HT-29 (cell line): Measurements from ENCODE around the gene AKAP13. TPM values are rescaled to one million over a fixed set of nuclear protein-coding genes. Genes with fewer than 3 reads are reported as not detected.
"Not testable (repeated sequence)": the region's sequence is repeated elsewhere in the genome, so short reads cannot be mapped to it uniquely, and the experiment has no call there.

ENCODE experiments used
- DNase-seq: peaks from one replicate; pipeline ENCODE4 v3.0.0-alpha.2; 2015; ENCODE audit warnings: low spot score
- total RNA-seq: library from RNA; depleted of rRNA; stranded (reverse); fragments of >200 nt; shearing (Covaris generic); gene quantifications from 2 replicates; pipeline ENCODE4 v1.2.3, GENCODE V29; 2014

AKAP13 gene
- total RNA-seq, 1 experiment from 2014 or later: 108 TPM

DNA sequence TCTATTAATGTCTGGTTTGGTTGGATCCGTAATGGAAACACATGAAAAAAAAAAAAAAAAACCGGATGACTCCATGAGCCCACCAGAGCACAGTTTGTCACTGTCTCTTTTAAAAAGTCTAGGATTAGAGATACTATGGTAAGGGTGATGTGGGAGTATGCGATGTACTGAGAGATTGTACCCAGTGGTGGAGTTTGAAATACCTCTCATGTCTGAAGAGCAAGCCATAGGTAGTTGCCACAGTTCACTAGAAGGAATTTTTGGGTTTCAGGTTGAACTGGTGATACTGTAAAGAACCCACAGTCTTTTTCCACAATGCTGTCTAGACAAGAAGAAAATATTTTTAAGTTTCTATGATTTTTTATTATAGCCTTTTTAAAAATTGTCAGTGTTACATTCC, 281.5 kb downstream of the AKAP13 start:
- no peak for DNase-seq

GRCh38 chr15:85665677-85666076, 285.3 kb downstream of the AKAP13 start:
- DNase-seq: not testable (repeated sequence)

GRCh38 chr15:85667491-85668424, 287.4 kb downstream of the AKAP13 start:
- peak; percentile 72 for DNase-seq

DNA sequence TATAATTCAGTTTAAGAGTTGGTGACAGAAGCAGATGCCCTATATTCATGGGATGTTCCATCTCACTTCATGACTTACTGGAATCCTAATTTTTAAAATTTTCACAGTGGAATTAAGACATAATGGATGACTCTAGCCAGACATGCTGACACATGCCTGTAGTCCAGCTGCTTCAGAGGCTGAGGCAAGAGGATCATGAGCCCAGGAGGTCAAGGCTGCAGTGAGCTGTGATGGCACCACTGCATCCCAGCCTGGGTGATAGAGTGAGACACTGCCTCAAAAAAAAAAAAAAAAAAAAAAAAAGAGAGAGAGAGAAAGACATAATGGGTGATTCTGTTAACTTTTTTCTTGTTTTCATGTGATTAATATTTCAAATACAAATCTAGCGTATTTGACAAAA, 290.8 kb downstream of the AKAP13 start:
- no peak for DNase-seq

GRCh38 chr15:85672332-85673084, 292.1 kb downstream of the AKAP13 start:
- DNase-seq: no peak

DNA sequence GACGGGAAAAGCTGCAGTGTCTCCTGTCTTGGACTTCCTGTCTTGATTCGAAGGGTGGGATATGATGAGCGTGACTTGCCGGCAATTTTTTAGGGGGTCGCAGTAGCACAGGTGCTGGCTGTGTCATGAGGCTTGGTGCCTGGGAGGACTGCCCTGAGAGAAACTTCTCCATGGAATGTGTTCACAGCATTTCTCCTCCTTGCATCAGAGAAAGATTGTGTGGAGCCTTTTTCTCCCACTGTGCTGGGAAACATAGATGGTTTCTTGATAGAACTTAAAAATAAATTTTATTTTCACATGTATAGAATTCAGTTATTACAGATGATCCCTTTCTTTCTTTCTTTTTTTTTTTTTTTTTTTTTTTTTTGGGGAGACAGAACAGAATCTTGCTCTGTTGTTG, 292.9 kb downstream of the AKAP13 start:
- DNase-seq: no peak

GRCh38 chr15:85676342-85677098, 296.1 kb downstream of the AKAP13 start:
- DNase-seq: peak; percentile 47

GRCh38 chr15:85679231-85679630, 298.8 kb downstream of the AKAP13 start:
- DNase-seq: no peak

- no peak for DNase-seq
Observed at GRCh38 chr15:85681386-85681785, 301.0 kb downstream of the AKAP13 start.

- DNase-seq: no peak
Observed at GRCh38 chr15:85684174-85684710, 303.8 kb downstream of the AKAP13 start.

GRCh38 chr15:85685356-85685755, 305.0 kb downstream of the AKAP13 start:
- DNase-seq: no peak

- DNase-seq: no peak
Observed at GRCh38 chr15:85687329-85687728, 306.9 kb downstream of the AKAP13 start.

DNA sequence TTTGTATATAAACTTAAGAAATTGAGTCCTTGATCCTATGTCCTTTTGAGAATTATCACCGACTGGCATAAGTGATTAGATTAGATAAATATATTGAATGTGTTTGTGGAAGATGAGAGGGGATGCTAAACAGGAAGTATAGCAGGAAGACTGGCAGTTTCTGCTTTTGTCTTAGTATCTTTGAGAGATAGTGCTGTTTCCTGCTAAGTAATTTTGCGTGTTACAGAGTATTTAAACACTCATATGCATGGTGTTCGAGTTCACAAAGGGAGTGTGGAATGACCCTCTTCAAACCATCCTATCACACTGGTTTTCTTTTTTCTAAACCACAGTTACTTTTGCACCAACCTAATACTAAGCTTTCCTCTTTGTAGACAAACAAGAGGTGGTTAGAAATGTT, 308.3 kb downstream of the AKAP13 start:
- DNase-seq: no peak

DNA sequence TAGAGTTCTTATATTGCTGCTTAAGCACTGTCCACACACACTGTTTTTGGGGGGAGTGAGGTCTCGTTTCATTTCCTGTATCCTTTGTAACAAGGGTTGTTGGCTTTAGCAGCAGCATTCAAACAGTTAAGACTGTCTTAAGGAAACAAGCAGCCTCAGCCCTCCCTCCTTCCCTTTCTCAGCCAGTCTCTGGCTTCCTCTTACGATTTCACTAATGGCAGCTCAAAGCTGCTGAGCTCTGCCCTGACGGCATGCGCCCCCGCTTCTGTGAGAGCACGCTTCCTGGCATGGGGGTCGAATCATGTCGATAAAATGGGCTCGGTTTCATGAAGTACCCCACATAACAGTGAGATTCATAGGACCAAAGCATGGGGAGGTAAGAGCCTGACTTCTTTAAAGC, 309.3 kb downstream of the AKAP13 start:
- no peak for DNase-seq

DNA sequence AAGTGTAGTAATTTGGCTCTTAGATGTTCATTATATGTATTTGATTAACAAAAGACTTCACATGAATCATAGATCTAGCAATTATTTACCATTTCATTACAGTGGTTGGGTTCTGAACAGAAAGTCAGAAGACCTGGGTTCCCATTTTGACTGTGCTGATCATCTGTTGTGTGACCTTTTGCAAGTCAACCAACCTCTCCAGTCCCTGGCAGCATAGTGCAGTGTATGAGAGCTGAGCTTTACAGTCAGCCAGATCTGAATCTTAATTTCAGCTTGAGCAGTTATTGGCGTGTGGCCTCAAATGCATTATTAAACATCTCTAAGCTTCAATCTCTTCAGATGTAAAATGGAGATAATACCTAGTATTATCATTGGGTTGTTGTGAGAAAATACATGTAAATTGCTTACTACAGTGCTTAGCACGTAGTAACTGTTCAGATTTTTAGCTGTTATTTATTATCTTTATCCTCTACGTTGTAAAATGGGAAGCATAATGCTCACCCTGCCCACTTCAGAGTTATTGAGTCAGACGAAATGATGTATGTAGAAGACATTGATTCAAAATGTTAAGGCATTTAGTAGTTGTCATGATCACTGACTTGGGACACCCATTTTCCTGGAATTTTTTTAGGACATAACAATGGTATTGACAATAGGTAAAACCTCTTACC, 310.3 kb downstream of the AKAP13 start:
- DNase-seq: no peak

DNA sequence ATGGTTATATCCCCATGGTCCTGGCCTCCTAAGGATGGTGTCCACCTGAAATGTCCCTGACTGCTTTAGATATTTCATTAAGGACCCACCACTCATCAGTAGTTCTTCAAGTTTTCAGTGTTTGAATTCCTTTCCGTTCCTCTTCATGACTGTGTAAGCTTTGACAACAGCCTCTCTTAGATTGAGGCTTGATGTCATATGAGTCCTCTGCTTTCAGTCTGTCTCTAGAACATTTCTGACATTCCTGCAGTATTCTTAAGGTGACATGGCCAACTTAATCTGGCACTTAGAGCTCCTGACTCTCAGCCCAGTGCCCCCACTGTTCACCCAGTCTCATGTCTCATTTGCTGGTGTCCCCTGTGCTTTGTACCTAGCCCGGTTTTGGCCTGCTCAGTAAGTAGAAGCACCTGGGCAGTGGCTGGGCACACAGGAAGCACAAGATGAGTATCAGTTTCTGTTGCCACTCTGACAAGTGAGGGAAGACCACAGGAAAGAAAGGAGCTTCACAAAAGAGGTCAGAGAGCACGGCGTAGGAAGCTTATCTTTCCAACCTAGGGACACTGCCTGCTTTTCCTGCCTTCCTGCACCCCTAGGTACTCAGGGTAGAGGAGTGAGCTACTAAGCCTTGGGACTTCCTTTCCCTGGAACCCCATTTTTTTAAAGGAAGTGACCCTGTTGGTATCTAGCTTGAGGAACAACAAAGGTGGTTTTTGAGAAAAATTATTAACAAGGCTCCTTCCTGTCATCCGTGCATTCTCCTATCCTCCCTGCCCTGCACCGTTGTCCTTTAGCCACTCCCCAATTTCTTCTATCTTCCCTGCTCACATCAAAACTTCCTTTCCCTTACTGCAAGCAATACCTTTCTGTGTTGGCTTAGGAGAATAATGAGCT, 311.2 kb downstream of the AKAP13 start:
- no peak for DNase-seq

DNA sequence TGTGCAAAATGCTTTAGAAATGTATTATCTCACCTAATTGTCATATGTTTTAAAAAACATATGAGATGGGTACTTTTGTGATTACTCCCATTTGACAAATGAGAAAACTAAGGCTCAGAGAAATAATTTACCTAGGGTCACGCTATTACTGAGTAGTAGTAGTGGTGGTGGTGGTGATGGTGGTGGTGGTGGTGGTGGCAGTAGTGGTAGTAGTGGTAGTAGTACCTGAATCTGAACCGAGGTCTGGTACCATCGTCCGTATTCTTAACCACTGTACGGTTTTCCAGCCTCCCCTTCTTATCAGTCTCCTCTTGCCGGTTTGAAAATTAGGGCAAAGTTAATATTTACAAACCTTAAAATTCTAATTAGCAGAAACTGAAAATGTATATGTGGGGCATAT, 311.9 kb downstream of the AKAP13 start:
- no peak for DNase-seq

- no peak for DNase-seq
Observed at GRCh38 chr15:85692873-85693272, 312.5 kb downstream of the AKAP13 start.

DNA sequence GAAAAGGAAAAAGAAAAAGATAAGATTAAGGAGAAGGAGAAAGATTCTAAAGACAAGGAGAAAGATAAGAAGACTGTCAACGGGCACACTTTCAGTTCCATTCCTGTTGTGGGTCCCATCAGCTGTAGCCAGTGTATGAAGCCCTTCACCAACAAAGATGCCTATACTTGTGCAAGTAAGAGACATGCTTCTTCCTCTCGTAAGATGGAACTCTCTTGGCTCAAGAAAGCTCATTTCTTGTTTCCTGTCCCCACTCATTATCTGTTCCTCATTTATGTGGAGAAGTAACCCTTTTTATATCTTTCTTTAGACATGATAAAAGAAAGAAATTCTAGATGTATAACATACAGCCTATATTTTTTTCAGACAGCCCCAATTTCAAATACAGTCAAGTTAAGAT, 312.9 kb downstream of the AKAP13 start:
- no peak for DNase-seq

DNA sequence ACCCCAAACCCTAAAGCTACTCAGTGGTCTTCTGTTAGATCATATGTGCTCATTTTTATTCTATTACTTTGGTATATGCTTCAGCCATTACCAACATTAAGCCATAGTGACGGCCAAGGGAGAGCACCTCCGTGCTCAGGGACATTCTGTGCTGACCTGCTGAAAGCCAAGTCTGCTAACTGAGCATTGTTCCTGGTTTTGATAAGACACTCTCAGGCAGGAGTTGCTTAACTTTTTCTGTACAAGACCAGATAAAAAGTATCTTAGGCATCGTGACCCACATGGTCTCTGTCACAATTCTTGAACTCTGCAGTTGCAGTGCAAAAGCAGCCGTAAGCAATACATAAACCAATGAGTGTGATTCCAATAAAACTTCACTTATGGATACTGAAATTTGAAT, 313.7 kb downstream of the AKAP13 start:
- no peak for DNase-seq
